ENCODE data around the gene C1QBP.
"Not testable (repeated sequence)": the region's sequence is repeated elsewhere in the genome, so short reads cannot be mapped to it uniquely, and the experiment has no call there.

The C1QBP gene

DNA sequence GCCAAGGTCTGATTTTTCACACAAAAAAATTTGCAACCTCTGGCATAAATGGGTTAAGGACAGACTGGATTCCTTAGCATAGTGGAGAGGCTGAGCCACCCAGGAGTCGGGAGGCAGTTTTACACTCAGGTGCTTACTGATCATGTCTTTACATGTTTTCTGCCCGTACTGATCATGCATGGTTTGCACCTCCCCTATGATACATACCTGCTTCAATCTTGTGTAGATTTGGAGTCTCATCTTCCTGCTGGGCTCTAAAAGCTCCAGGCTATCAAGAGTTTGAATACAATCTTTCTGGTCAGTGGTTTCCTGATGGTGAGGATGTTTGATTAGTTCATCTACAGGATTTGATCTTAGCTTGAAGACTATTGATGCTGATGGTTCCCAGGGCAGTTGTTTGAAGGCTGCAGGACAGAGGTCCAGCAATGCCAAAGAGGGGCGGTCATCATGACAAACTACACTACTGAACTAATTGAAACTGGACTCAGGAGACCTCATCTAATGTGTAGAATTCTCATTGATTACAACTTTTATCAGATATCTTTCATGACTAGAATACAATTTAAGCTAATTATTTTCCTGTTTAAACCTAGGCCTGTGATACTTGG is 6.9 kb downstream of the C1QBP start:
- DNase-seq (ENCODE audit: low read depth), result no peak

DNA sequence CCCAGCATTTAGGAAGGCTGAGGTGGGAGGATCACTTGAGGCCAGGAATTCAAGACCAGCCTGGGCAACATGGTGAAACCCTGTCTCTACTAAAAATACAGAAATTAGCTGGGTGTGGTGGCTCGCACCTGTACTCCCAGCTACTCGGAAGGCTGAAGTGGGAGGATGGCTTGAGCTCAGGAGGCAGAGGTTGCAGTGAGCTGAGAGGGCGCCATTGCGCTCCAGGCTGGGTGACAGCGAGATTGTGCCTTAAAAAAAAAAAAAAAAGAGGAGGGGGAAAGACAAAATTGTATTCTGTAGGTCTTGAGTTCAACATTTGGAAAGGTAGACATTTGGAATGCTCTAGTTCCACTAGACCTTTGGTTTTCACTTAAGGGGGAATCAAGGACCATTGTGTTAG is 7.7 kb downstream of the C1QBP start:
- DNase-seq (ENCODE audit: low read depth), result not testable (repeated sequence)

DNA sequence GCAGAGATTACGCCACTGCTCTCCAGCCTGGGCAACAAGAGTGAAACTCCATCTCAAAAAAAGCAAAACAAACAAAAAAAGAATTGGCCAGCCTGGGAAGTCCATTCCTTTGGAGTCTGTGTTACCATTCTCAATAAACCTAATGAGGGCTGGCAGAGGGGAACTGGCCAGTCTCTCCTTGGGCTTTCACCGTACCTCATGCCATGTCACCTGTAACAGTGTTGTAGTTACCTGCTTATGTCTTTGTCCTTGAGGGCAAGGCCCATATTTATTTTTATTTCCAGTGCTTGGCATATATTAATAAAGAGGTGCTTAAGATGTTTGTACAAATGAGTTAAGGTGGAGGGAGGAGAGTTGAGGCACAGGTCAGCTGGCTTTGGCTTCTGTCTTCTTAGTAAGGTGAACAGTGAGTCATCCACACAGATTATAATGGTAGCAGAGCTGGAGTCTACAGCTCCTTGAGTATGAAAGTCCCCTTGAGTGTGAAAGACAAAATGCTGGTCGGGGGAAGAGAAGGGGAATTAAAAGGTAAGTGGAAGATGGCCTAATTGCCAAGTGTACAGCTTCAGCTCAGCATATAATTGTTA is 8.4 kb downstream of the C1QBP start:
- no peak for DNase-seq (ENCODE audit: low read depth)

DNA sequence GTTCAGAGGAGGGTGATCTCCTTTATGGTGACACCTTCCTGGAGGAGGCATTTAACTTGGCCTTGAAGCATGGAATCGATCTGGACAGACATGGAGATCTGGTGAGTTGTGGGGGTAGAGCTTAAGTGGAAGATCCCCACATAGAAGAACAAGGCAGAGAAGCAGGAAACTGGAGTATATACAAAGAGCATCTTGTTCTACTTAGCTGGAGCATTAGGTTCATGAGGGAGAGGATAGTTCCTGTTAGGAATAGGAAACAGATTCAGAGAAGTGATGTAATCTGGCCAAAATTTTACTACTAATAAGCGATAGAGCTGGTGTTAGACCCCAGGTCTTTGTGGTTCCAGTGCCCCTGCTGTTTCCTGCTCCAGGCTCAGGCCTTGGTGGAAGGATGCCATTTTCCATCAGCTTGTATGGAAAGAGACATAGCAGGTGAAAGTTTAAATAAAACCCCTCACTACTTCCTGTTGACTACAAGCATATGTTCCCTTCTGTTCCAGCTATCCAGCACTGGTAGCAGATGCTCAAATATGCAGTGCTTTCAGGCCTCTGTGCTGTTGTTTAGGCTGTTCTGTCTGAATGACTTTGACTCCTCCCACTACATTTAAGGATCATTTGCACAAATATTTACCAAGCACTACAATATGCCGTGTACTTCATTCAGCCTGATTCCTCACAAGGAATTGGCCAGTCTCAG is 9.6 kb downstream of the C1QBP start:
- no peak for DNase-seq (ENCODE audit: low read depth)

DNA sequence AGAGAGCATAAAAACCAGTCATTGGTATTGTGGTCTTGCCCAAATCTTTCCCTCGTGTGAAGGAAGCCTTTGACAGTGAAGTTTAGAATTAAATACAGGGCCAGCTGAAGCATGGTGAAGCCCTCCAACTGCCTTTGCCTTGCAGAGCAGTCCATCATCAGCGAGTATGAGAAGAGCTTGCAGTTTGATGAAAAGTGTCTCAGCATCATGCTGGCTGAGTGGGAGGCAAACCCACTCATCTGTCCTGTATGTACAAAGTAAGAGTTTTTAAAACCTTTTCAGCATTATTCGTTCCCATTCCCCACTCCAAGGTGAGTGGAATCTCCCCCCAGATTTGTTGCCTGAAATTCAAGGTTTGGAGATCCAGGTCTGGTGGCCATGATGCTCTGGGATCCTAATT is 13.1 kb downstream of the C1QBP start:
- no peak for DNase-seq (ENCODE audit: low read depth)

DNA sequence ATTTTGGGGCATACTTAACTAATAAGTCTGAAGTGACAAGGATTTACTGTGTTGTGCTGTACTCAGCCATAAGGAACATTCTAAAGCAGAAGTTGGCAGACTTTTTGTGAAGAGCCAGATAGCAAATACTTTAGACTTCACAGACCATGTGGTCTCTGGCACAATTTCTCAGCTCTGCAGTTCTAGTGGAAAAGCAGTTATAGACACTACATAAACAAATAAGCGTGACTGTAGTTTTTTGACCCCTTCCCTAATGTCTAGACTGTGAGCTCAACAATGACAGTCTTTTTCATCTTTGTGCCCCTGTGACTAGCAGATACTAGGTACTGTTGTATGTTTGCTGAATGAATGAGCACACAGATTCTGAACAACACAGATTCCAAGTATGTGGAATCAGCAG is 14.0 kb downstream of the C1QBP start:
- no peak for DNase-seq (ENCODE audit: low read depth)

DNA sequence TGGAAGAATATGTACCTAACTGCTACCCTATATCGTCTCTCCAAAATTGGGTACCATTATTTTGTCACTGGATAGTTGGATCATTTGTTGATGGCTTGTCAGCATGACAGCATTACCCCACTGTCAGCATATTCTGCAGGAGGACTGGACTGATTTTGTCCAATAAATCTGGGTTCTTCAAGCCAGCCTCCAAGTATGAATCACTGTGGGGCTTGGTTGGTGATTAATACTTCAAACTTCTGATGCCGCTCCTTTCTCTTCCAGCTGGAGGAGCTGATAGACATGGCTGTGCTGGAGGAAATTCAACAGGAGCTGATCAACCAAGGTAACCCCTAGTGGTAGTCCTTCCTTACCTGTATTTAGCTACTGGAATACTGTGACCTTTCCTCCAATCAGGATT is 16.4 kb downstream of the C1QBP start:
- DNase-seq (ENCODE audit: low read depth), result no peak

DNA sequence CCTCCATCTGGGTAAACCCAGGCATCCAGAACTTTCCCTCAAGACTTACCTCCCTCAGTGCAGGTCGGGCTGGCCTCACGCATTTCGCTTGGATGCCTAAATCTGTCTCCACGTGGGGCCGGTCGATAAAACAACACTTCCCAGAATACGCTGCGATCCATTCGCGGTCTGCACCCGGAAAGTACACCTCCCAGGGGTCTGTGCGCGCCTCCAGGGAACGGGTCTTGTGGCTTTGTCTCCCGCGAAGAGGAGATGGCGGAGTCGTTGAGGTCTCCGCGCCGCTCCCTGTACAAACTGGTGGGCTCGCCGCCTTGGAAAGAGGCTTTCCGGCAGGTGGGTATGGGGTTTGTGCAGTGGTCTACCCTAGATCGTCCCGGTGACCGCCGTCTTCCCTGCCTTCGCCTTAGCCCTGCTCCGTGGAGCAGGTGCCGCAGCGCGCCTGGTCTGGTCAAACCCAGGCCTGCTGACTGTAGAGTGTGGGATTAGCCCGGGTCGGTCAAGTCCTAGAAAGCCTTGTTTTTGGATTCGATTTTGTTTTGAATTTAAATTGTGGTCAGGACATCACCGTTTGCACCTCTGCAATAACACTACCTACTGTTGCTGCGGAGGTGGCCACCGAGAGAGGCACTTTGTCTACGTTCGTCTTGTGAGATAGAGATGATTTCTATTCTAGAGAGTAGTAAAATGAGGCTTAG is 18.8 kb downstream of the C1QBP start, which contains the start of gene RPAIN:
Gene RPAIN, plus strand, starts transcription at position 224 of the 695 bp plus-strand sequence. Its CDS starts 29 bp downstream, at position 253.
- DNase-seq (ENCODE audit: low read depth), result peak; percentile 71

DNA sequence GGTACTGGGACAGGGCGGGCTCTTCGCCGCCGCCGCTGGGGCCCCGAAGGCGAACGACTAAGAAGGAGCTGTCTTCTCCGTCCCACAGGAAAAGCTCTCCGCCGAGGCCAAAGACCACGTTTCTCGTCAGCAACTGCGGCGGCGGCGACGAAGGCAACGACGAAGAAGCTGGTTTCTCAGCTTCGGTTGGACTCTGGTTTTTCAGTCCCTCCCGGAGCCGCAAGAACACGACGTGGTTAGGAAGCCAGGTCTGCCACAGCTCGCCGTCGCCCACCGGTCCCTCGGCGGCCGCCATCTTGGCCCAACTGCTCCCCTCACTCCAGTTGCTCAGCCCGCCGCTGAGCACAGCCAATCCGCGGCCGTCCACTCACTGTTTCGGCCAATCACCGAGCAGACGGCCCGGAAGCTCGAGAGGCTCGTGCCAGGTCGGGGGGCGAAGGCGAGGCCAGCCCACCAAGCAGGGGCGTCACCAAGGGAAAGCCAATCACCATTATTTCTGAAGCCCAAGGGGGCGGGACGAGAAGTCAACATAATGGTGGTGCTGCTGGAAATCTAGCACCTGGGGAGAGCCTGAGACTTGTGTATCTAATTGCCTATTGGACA is 19.5 kb downstream of the C1QBP start, which contains the start of gene NUP88:
Gene NUP88, minus strand, starts transcription at position 307 of the 603 bp plus-strand sequence. Its CDS starts 12 bp downstream, at position 295.
- DNase-seq (ENCODE audit: low read depth), result peak; percentile 91

DNA sequence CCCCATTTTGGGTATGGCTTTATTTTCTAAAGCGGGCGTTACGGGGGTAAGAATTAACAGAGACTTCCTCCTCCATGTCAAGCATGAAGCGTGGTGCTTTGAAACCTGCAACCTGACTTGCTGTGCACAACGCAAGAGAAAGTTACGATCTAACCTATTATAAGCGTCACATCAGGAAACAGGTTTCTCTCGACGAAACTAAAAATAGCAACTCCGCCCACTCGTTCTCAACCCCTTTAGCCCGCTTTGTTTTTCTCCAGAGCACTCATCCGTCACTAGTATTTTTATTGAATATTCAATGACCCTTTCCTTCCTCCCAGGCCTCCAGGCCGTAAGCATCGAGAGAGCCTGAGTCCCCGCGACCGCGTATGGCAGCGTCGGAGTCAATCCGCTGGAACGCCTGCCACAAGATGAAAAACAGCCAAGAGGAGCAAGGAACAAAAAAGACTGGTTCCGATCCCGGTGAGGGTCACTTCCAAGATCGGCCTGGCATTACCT is 20.0 kb downstream of the C1QBP start:
- peak; percentile 43 for DNase-seq (ENCODE audit: low read depth)

DNA sequence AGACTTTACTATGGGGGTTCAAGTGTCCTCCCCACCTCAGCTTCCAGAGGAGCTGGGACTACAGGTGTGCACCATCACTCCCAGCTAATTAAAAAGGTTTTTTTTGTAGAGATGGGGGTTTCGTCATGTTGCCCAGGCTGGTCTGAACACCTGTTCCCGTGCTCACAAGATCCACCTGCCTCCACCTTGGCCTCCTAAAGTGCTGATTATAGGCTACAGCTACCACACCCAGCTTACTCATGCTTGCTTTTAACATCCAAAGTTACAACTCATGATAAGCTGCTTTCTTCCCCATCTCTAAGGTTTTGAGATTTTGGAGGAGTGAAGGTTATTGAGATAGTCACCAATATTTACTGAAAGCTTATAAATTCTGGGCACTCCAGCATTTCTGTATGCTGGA is 22.1 kb downstream of the C1QBP start:
- DNase-seq (ENCODE audit: low read depth), result no peak

DNA sequence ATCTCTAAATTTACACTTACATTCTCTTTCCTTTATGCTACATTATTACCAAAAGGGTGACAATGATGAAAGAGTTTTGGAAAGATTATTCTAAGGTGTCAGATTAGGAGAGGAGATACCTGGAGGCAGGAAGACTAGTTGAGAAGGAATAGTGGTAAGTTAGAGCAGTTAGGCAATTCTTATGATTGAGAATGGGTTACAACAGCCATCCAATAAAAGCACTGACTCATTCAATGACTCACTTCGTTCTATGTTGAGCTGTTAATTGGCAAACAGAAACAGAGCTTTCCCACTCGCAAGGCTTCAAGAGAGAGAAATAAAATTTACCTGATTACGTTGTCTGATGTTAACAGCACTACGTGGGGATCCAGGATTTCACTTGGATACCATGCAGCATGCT is 25.3 kb downstream of the C1QBP start:
- DNase-seq (ENCODE audit: low read depth), result no peak

DNA sequence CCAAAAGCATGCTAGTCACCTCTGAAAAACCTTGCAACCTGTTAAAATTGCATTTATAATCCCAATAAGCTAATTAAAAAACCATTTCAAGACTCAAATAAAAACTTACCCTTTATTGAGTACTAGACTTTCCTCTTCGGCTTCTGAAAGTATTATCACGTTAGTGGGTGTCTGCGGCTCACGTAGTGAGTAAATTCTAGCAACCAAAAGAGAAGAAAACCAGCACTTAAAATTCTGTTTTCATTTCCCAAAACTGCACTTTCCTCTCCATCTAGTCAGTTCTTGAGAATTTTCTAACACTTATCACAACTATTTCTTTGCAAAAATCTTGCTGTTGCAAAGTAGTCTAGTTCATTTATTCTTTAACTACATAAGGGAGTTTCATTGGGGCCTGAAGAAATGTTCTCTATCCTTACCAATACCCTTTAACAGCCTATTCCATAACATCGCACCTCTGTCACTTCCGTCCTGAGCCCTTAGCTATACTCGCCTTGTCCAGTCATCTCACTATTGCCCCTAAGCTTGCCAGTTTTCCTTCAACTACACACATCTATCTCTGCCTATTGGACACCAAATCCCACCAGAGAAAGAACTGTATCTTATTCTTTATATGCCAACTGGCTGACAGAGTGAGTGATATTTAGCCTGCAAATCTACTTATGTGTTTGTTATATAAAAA is 28.2 kb downstream of the C1QBP start:
- DNase-seq (ENCODE audit: low read depth), result no peak

DNA sequence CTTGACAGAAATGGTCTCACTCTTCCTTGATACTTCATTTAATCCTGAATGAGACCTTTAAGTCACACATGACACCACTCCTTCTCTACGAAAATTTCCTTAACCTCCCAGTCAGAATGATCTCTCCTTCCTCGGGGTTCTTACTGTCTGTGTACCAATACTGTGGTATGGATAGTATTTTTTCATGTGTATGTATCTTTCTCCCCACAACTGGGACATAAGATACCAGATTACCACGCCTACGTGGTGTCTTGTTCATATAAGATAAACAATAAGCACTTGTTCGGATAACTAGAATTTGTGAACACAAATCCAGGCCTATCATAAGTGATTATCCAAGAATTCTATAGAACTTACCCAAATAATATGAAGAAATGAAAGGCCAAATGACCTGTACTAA is 30.8 kb downstream of the C1QBP start:
- DNase-seq (ENCODE audit: low read depth), result no peak

DNA sequence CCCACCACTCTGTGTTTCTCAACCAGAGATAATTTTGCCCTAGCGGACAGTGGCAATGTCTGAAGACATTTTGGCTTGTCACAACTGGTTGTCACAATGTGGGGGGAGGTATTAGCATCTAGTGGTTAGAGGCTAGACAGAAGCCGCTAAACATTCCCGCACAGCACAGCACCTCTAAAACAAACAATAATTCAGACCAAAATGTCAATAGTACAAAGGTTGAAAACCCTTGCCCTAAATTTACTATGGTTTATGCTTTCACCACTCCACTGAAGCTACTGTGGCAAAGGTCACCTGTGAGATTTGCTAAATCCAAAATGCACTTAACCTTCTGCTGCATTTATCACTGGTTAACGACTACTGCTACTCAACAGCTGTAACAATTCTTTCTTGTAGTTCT is 33.6 kb downstream of the C1QBP start:
- no peak for DNase-seq (ENCODE audit: low read depth)

DNA sequence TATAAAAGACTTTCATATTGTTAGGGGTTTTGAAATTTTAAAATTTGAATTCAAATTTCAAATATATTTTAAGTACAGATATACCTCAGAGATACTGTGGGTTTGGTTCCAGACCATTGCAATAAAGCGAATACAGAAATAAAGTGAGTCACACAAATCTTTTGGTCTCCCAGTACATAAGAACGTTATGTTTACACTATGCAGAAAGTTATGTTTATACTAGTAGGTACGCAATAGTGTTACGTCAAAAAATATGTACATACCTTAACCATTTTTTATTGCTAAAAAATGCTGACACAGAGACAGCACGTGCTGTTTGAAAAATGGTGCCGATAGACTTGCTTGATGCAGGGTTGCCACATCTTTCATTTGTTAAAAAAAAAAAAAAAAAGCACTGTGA is 39.2 kb downstream of the C1QBP start:
- DNase-seq (ENCODE audit: low read depth), result no peak

DNA sequence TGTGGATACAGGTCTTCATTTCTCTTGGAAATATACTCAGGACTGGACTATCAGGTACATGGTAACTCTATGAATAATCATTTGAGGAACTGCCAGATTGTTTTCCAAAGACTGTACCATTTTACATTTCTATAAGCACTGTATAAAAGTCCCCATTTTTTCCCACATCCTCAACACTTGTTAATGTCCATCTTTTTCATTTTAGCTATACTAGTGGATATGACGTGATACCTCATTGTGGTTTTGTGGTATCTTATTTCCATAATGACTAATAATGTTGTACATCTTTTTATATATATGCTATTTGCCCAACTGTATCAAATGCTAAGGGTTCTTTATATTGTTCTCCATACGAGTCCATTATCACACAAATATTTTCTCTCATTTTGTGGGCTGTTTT is 42.3 kb downstream of the C1QBP start:
- DNase-seq (ENCODE audit: low read depth), result no peak

DNA sequence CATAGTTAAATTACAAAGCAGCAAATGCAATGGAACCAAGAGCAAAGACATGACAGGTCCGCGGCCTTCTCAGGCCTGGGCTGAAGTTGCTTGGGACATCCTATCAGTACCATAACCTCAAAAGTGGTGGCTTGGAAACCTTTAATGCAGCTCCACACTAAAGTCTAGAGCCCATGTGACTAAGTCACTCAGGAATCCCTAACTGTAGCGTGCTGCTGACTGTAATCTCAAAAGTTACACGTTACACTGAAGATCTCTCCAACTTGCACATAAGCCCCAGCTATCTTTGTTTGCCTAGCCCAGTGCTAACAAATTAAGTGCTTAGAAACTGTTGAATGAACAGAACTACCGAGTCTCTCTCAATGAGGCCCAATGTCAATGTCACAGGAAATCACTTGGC is 47.3 kb downstream of the C1QBP start:
- no peak for DNase-seq (ENCODE audit: low read depth)

All from stimulated activated CD8-positive, alpha-beta memory T cell treated with anti-CD3 and anti-CD28 coated beads, Interleukin-12 subunit alpha, Interleukin-12 subunit beta, amount 100 ng/mL, for 1 hour (primary cell).